Measurements from ENCODE around the gene CLEC17A.

CLEC17A gene

DNA sequence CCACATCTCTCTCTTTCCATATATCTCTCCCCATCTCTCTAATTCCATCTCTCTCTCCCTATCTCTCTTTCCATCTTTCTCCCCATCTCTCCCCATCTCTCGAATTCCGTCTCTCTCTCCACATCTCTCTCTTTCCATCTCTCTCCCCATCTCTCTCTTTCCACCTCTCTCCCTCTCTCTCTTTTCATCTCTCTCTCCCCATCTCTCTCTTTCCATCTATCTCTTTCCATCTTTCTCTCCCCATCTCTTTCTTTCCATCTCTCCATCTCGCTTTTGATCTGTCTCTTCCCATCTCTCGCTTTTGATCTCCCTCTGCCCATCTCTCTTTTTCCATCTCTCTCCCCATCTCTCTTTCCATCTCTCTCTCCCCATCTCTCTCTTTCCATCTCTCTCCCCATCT is 66.1 kb downstream of the CLEC17A start:
- DNase-seq (ENCODE audit: low read depth in 2 of 3, low spot score in 2 of 3) = no peak

DNA sequence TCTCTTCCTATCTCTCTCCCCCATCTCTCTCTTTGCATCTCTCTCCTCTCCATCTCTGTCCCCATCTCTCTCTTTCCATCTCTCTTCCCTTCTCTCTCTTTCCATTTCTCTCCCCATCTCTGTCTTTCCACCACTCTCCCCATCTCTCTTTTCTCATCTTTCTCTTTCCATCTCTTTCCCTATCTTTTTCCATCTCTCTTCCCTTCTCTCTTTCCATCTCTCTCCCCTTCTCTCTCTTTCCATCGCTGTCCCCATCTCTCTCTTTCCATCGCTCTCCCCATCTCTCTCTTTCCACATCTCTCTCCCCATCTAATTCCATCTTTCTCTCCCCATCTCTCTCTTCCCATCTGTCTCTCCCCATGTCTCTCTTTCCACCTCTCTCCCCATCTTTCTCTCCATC is 67.3 kb downstream of the CLEC17A start:
- no peak for DNase-seq (ENCODE audit: low read depth in 2 of 3, low spot score in 2 of 3)

DNA sequence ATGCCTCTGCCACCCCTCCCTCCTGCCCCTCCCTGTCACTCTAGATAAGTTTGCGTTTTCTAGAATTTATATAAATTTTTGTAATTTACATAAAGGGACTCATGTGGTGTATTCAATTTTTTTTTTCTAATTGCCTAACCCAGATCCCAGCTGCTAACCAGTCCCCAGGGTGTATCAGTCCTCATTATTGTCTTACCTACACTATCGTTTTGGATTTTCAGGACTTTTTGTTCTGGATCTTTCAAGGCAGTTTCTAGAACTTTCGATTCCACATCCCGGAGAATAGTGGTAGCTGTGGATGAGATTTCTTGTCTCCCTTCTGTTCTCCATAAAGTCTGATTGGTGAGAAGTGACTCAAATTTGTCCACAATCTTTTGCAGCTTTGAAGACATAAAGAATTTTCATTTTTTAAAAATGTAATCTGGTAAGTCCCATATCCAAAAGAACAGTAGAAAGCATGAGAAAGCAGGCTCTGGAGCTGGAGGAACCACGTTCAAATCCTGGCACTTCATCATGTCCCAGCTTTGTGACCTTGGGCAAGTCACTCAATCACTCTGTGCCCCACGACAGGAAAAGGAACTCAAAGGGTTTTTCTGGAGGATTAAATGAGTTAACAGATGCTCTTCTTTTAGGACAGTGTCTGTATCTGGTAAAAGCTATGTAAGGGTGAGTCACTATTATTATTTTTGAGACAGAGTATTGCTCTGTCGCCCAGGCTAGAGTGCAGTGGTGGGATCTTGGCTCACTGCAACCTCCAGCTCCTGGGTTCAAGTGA is 72.1 kb downstream of the CLEC17A start:
- DNase-seq (ENCODE audit: low read depth in 2 of 3, low spot score in 2 of 3) = no peak

DNA sequence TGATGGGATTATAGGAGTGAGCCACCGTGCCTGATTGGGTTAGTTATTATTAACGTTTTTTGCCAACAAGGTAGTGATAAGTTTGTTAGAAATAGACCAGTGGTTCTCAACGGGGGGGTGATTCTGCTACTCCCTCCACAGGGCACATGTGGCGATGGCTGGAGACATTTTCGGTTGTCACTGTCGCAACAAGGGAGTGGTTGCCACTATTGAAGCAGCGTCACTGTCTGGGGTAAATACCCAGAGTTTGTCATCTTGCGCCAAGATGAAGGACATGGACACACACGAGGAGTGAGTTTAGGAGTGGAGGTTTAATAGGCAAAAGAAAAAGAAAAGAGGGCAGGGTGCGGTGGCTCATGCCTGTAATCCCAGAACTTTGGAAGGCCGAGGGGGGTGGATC is 72.8 kb downstream of the CLEC17A start:
- DNase-seq (ENCODE audit: low read depth in 2 of 3, low spot score in 2 of 3) = no peak

DNA sequence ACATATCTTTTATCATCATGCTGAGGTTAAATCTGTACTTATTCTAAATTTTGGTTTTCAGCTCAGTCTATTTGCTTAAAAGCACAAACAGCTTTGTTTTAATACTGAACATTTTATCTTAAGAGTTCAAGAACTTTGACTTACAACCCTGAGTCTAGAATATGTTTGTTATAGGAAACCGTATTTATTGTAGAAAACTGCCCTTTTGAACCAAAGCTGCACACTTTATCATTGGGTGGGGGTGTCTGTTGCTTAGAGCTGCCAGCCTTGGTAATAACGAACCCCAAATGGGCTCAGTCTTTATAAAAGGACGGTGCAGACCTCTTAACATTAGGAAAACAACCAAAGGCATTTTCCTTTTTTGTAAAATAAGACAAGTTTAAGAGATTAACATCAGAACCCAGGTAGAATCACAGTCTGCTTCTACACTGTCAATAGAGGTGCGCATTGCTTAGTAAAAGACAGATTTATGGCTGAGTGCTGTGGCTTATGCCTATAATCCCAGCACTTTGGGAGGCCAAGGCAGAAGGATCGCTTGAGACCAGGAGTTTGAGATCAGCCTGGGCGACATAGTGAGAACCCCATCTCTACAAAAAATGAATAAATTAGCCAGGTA is 77.1 kb downstream of the CLEC17A start:
- no peak for DNase-seq (ENCODE audit: low read depth in 2 of 3, low spot score in 2 of 3)

DNA sequence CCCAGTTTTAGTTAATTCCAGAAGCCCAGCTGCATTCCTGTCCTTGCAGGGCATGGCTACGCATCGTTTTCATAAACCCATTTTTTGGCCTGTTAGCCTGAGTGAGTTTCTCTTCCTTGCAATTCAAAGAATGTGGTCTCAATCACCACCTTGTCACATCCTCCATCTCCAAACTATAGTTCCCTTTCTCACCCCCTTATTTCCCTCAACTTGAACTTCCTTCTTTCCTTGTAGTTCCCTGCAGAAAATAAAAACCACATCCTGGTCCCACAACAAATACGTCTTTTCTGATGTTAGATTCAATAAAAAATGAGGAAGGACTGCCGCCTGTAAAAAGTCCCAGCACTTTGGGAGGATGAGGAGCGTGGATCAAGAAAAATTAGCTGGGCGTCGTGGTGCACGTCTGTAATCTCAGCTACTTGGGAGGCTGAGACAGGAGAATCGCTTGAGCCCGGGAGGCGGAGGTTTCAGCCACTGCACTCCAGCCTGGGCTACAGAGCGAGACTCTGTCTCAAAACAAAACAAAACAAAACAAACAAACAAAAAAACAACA is 78.6 kb downstream of the CLEC17A start:
- no peak for DNase-seq (ENCODE audit: low read depth in 2 of 3, low spot score in 2 of 3)
